Fibroblast of pulmonary artery (primary cell): ENCODE results near the gene PLEK2.

ENCODE experiments used
- DNase-seq: peaks from one replicate; pipeline ENCODE4 v3.0.0-alpha.2; 2010; ENCODE audit warnings: low read depth
- H3K4me3 ChIP-seq: replicated peaks from 2 replicates; pipeline ENCODE4 v1.5.1; 2011; ENCODE audit warnings: low read depth, mild to moderate bottlenecking, control low read depth, low read length, moderate library complexity
- CTCF ChIP-seq: IDR thresholded peaks from 2 replicates; pipeline ENCODE4 v1.5.1; 2011; ENCODE audit warnings: mild to moderate bottlenecking, control low read depth, low read length, inconsistent platforms; ENCODE audit errors: missing control alignments

Gene PLEK2

GRCh38 chr14:67392800-67393199 lies 19.2 kb downstream of the PLEK2 start:
- no peak for TF ChIP-seq CTCF
- no peak overlapping the region for H3K4me3 ChIP-seq
- no peak for DNase-seq

DNA sequence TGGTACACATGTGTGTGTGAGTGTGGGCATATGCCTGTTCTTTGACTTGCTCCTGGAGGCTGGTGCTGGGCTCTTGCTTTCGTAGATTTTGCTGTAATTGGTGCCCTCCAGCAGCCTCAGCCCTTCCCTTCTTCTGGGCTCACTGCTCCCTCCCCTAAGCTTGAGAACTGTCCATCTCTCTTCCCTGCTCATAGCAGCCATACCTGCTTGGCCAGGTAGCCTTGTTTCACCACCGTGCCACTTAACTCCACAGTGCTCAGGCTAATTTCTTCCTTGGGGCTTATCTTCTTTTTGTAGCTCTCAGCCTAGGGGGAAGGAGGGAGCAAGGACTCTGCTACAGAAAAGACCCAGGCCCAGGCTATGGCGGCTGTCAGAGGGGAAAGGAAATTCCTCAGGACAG lies 19.8 kb downstream of the PLEK2 start:
- DNase-seq = no peak
- no peak overlapping the region for H3K4me3 ChIP-seq
- no peak for TF ChIP-seq CTCF

DNA sequence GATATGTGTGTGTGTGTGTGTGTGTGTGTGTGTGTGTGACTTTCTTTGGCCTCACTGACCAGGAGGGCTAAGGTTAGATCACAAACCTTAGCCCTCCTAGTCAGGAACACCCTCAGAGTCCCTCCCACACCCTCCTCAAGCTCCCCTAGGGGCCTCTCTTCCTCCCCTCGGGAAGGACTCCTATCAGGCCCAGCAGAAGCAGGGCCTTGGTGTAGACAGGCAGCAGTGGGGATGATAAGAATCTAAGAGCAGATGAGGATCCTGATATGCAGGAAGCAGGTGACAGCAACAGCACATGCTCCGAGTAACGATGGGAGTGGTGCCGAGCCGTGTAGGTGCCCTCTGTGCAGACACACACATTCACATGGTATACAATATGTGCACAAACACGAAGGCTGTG lies 20.7 kb downstream of the PLEK2 start:
- DNase-seq = no peak
- no peak for TF ChIP-seq CTCF
- no peak overlapping the region for H3K4me3 ChIP-seq

DNA sequence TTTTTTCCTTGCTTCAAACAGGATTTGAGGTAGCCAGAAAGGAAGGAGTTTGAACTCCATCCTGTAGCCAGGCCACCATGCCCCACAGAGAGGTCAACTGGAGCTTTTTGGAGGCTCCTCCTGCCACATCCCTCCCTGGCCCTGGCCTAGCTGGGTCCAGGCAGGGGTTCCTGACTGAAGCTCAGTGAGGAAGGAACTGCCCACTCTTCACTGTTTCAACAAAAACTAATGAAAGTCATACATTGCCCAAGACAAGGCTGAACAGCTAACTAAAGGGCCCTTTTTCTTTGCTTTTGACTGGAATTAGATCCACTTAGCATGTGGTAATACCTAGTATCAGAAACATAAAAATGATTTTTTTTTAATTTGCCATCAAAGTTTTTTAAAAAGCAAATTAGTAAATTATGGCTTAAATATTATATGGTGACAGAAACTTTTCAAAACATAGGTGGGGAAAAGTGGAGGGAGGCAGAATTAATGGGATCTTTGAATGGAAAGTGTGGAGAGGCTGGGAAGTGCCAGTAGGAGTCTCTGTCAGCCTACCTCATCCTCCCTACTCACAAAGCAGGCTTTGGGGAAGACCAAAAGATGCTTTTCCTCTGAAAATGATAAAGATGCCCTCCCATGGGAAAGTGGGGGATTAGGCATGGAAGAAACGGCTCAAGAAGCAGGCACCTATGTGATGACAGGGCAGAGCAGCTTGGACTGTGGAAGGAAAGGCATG lies 22.0 kb downstream of the PLEK2 start:
- no peak overlapping the region for H3K4me3 ChIP-seq
- no peak for TF ChIP-seq CTCF
- DNase-seq = no peak

DNA sequence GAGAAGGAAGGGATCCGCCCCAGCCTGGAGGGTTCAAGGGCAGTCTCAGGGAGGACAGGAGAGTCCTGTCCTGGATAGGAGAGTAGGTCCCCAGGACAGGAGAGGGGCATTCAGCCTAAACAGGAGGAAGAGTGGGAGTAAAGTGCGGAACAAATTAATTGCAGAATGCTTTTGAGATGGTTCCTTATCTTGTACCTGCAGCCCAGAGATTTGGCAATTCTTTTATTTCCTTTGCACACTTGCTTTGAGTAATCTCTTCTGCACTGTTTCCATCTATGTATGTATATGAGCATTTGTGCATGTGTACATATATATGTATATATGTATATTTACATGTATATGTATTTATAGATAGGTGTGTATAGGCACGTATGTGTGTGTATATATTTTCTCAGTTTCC lies 22.7 kb downstream of the PLEK2 start:
- TF ChIP-seq CTCF = no peak
- H3K4me3 ChIP-seq = no peak overlapping the region
- DNase-seq = no peak

- peak; percentile 7 for DNase-seq
Observed at GRCh38 chr14:67387195-67387594, 24.8 kb downstream of the PLEK2 start.

More at GRCh38 chr14:67387195-67387594, 24.8 kb downstream of the PLEK2 start:
- TF ChIP-seq CTCF = no peak
- no peak overlapping the region for H3K4me3 ChIP-seq
